Pancreas (tissue), 10 donors: ENCODE data around the gene LRMDA. TPM values are rescaled to one million over a fixed set of nuclear protein-coding genes. Genes with fewer than 3 reads are reported as not detected.

Source experiments
- ATAC-seq, 4 donors: fragments of 200-7000 bp; cut with Tn5 transposase; one replicate each; pipeline versions ENCODE4 v1.8.0 to v1.9.1; 2020; ENCODE audit warnings: mild to moderate bottlenecking in 4 of 4, moderate library complexity in 4 of 4
- DNase-seq, 6 donors: peaks; one replicate each; pipeline ENCODE4 v3.0.0-alpha.2; 2020
- FAIRE-seq: peaks from 2 replicates; lab custom pipeline; 2012; peaks lifted over from hg19 to GRCh38; lab: Jason Lieb, UNC
- H3K27ac ChIP-seq, 4 donors: fragments of 200-600 bp; sonication (generic); 1 replicate in 3 of 4; 2 replicates in 1 of 4; pipeline versions ENCODE4 v1.5.0 to v1.8.0; 2020
- H3K27me3 ChIP-seq, 4 donors: fragments of 200-600 bp; one replicate each; pipeline ENCODE4 v1.8.0; 2021
- H3K36me3 ChIP-seq, 3 donors: fragments of 200-600 bp; sonication (generic) in 1 of 3; one replicate each; pipeline versions ENCODE4 v1.5.0 to v1.8.0; 2020 to 2021
- H3K4me1 ChIP-seq, 3 donors: fragments of 200-600 bp; one replicate each; pipeline ENCODE4 v1.8.0; 2021
- H3K4me3 ChIP-seq, 4 donors: fragments of 200-600 bp; sonication (generic) in 2 of 4; one replicate each; pipeline versions ENCODE4 v1.5.0 to v1.8.0; 2020 to 2021
- H3K9me3 ChIP-seq, 4 donors: fragments of 200-600 bp; one replicate each; pipeline ENCODE4 v1.8.0; 2021
- WGBS, 2 donors: extraction: QIAGEN DNeasy Blood & Tissue Kit; methylation state at CpG; one replicate each; pipeline ENCODE4 v1.1.7; 2013; 5-methylcytosine and 5-hydroxymethylcytosine counted together
- intact Hi-C, 3 donors: fragments of 100-400 bp; cut with DNase I; formaldehyde crosslinking; loops; one replicate each; pipeline versions ENCODE4 v1.11.1 to v1.14.2; 2022
- polyA plus RNA-seq, 2 donors: library from polyadenylated mRNA; stranded (reverse); fragments of 200-250 nt; gene quantifications; one replicate each; pipeline ENCODE4 v1.2.3, GENCODE V29; 2013
- total RNA-seq, 6 donors: library from RNA; stranded (reverse); fragmentation: NEBNext Ultra II Directional in 4 of 6; extraction: Animal tissue kit (Norgen Biotek cat#: 25700) in 4 of 6; gene quantifications; one replicate each; pipeline versions ENCODE4 v1.2.1 to v1.2.4, GENCODE V29; 2021 to 2023
- TF ChIP-seq, protein P1 (sequence below), 4 donors: fragments of 200-600 bp; sonication (generic) in 3 of 4; IDR thresholded peaks; one replicate each; pipeline versions ENCODE4 v1.5.0 to v1.8.0; 2021; ENCODE audit warnings: antibody characterized with exemption in 4 of 4
- donor health status: healthy with polysubstance abuse.
- donor health status: DM: no; HTN: no; CAD: no; lungs with moderate emphysema.
- donor health status: DM: no; HTN: no; CAD: no.
- donor health status: control.
- donor health status: control.
- donor health status: Bipolar disorder and iron deficiency.
- donor health status: DM: yes; HTN: yes; CAD: no.
- donor health status: DM: no; HTN: no; CAD: no.
- donor health status: DM: no; HTN: no; CAD: no.
- donor health status: DM: yes; HTN: yes; CAD: no.

The LRMDA gene
- total and polyA plus RNA-seq, 8 donors, result 4.6 to 21.2 (median 13.4) TPM

DNA sequence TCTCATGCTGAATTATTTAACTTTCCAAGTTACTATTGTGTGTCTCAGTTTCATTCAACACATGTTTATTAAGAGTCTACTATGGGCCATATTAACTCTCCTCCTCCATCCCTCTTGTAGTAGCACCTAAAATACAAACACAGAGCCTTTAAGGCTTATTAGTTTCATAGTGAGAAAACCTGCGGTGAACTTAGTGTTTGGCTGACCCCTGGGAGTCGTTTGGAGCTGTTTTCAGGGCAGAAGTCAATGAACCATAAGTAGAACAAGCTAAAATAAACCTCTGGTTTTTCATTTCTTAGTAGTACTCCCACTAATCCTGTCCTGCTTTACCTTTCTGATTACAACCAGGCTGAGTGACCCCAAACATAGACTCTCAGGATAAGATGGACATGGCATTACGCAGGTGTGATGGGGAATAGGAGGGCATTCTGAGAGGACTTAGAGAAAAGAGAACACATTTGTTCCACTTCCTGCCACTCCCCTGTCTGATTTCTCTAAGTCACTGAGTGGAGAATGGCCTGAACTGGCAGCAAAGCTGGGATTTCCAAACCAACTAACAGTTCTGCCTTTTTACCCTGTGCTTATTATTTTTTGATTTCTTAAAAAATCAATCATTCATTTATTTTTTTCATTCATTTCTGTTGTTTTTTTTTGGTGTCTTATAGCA is 74.5 kb downstream of the LRMDA start:
- FAIRE-seq (no peak), DNase-seq (no peak), ATAC-seq (no peak)
- intact Hi-C loops, result no loop called here
- H3K9me3 ChIP-seq, result no peaks in the 10 kb centered on the region
- H3K36me3 ChIP-seq, result no peaks in the 10 kb centered on the region
- WGBS, 2 donors, result 80 to 81% methylated on average over 3 of the region's 3 CpGs
- TF ChIP-seq, protein P1, sequence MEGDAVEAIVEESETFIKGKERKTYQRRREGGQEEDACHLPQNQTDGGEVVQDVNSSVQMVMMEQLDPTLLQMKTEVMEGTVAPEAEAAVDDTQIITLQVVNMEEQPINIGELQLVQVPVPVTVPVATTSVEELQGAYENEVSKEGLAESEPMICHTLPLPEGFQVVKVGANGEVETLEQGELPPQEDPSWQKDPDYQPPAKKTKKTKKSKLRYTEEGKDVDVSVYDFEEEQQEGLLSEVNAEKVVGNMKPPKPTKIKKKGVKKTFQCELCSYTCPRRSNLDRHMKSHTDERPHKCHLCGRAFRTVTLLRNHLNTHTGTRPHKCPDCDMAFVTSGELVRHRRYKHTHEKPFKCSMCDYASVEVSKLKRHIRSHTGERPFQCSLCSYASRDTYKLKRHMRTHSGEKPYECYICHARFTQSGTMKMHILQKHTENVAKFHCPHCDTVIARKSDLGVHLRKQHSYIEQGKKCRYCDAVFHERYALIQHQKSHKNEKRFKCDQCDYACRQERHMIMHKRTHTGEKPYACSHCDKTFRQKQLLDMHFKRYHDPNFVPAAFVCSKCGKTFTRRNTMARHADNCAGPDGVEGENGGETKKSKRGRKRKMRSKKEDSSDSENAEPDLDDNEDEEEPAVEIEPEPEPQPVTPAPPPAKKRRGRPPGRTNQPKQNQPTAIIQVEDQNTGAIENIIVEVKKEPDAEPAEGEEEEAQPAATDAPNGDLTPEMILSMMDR (IDR thresholded peaks at IDR 0.05), result no peak
- no peak overlapping the region for H3K4me3 ChIP-seq
- H3K27ac ChIP-seq, result no peak overlapping the region
- peaks cover 4 to 20% (median 11%) of the 10 kb centered on the region in 3 donors for H3K4me1 ChIP-seq
- H3K27me3 ChIP-seq, result no peaks in the 10 kb centered on the region

DNA sequence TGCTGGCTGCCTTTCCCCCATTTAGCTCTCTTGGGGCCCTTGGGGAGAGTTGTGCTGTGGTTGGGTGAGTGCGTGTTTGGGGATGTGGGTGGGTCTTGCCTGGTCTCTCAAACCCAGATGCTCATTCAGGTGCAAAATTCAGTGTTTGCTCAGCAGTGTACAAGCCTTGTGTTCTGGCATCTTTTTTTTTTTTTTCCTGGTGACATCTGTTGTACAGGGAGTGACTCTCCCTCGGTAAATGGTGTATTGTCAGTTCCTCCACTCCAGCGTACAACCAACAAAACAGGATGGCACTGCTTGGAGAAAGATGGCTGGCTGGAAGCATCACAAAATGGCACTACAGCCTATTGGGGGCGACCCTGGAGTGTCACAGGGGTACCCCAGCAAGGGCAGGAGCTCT is 75.5 kb downstream of the LRMDA start:
- 90 to 93% methylated on average over 4 of the region's 4 CpGs for WGBS, 2 donors
- TF ChIP-seq, protein P1 (IDR thresholded peaks at IDR 0.05), result no peak
- Histone ChIP-seq H3K27me3 (no peaks in the 10 kb centered on the region), H3K27ac (peak overlapping the region in 2 of 4 donors; percentile 5 to 17), H3K36me3 (no peaks in the 10 kb centered on the region), H3K4me1 (peaks cover 4 to 20% (median 12%) of the 10 kb centered on the region in 3 donors), H3K4me3 (no peak overlapping the region), H3K9me3 (no peaks in the 10 kb centered on the region)
- intact Hi-C loops, result no loop called here
- ATAC-seq, result no peak
- no peak for DNase-seq
- no peak for FAIRE-seq

DNA sequence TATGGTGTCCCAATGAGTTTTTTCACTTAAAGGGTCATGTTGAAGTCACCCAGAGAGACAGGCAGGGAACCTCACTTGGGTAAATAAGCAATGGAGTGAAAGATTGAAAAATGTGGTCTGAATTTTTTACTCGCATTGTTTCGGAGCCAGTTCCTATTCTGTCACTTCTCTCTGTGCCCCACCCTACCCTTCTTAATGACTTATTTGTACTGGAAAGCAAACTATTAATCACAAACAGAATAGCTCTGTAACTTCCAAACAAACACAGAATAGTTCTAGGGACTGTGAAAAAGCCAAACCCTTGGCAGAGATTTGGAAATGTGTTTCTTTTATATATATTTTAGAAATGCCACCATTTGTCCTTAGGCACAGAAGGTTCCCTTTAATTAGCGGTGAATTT is 76.0 kb downstream of the LRMDA start:
- H3K36me3 ChIP-seq, result no peaks in the 10 kb centered on the region
- TF ChIP-seq, protein P1 (IDR thresholded peaks at IDR 0.05), result no peak
- intact Hi-C loops, result no loop called here
- no peaks in the 10 kb centered on the region for H3K9me3 ChIP-seq
- peaks cover 4 to 20% (median 17%) of the 10 kb centered on the region in 3 donors for H3K4me1 ChIP-seq
- WGBS, 2 donors, result 63 to 65% methylated on average over 3 of the region's 3 CpGs
- no peaks in the 10 kb centered on the region for H3K27me3 ChIP-seq
- H3K4me3 ChIP-seq, result no peak overlapping the region
- H3K27ac ChIP-seq, result peak overlapping the region in 2 of 4 donors; percentile 5 to 17
- FAIRE-seq (no peak), DNase-seq (no peak), ATAC-seq (peak; percentile 17 to 71 (median 52))

DNA sequence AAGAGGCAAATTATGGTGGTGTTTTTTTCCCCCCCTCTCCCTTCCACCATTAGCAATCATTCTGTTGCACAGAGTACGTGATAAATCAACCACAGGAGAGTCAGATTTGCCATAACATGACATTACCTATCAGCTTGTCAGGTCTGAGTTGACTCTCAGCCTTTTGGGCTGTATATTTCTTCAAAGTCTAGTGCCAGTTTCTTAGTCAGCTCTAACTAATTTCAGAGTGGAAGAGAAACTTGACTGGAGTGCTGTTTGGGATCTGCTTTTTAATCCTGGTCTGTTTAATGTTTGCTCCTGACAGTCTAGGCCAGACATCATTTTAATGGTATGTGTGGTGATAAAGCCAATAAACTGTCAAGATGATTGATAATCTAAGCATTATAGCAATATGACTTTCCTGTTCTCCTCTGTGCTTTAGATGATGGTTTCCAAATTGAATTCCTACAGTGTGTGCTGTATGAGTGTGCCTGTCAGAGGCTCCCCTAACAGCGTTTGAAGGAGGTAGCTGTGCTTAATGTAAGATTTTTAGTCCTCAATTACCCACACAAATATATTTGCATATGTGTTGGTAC is 76.9 kb downstream of the LRMDA start:
- H3K4me1 ChIP-seq, result peaks cover 9 to 28% (median 26%) of the 10 kb centered on the region in 3 donors
- ATAC-seq, result peak in 3 of 4 donors; percentile 28 to 50 (median 37)
- TF ChIP-seq, protein P1 (IDR thresholded peaks at IDR 0.05), result no peak
- 53 to 54% methylated on average over 2 of the region's 2 CpGs for WGBS, 2 donors
- no peak for DNase-seq
- FAIRE-seq, result peak; percentile 90
- H3K9me3 ChIP-seq, result no peaks in the 10 kb centered on the region
- no peaks in the 10 kb centered on the region for H3K27me3 ChIP-seq
- H3K27ac ChIP-seq, result peak overlapping the region in 2 of 4 donors; percentile 2 to 5
- intact Hi-C loops, result no loop called here
- no peaks in the 10 kb centered on the region for H3K36me3 ChIP-seq
- no peak overlapping the region for H3K4me3 ChIP-seq

DNA sequence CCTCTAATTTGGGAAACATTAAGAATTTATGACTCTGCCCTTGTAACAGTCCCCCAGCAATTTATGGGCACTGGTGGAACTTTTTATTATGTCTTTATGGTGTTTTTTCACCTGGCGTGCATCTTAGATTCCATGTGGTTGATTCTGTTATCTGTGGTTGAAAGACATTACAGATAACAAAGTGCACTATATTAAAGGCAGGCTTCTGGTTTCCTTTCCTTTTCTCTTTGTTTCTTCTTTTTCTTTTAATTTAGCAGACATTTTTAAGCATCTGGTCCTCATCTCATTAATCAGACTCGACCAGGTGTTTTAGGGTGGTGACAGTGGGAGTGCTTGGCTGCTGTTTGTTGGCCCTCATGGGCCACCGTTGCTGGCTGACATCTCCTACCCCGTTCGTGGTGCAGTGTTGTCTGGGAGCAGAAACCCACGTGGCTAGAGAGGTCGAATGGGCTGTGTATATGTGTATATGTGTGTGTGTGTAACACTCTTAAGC is 77.4 kb downstream of the LRMDA start:
- H3K27ac ChIP-seq, result peak overlapping the region in 1 of 4 donors; percentile 5

More for the DNA sequence above, 77.4 kb downstream of the LRMDA start:
- H3K4me1 ChIP-seq, result peaks cover 9 to 28% (median 26%) of the 10 kb centered on the region in 3 donors
- H3K4me3 ChIP-seq, result no peak overlapping the region
- no peak for ATAC-seq
- no peaks in the 10 kb centered on the region for H3K27me3 ChIP-seq
- no peaks in the 10 kb centered on the region for H3K36me3 ChIP-seq
- no peak for DNase-seq
- TF ChIP-seq, protein P1 (IDR thresholded peaks at IDR 0.05), result no peak
- no peaks in the 10 kb centered on the region for H3K9me3 ChIP-seq
- intact Hi-C loops, result no loop called here
- 58 to 68% methylated on average over 7 of the region's 7 CpGs for WGBS, 2 donors
- no peak for FAIRE-seq
